Effector CD4-positive, alpha-beta T cell (primary cell): ENCODE results near the gene TENT5A.

Experiments
- DNase-seq: peaks from one replicate; pipeline ENCODE4 v3.0.0-alpha.2; 2020

TENT5A gene

DNA sequence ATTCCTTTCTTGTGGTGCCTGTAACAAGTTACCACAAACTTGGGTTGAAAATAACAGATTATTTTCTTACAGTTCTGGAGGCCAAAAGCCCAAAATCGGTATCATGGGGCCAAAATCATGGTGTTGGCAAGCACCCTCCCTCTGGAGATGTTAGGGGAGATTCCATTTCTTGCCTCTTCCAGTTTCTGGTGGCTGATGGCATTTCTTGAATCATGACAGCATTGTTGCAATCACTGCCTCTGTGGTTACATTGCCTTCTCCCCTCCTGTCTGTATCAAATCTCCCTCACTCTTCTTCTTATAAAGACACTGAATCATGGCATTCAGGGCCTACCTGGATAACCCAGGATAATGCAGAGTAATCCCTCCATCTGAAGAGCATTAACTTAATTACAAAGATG, 17.9 kb upstream of the TENT5A start:
- no peak for DNase-seq

- no peak for DNase-seq
These were observed 17.3 kb upstream of the TENT5A start for GRCh38 chr6:81769824-81770223.

DNA sequence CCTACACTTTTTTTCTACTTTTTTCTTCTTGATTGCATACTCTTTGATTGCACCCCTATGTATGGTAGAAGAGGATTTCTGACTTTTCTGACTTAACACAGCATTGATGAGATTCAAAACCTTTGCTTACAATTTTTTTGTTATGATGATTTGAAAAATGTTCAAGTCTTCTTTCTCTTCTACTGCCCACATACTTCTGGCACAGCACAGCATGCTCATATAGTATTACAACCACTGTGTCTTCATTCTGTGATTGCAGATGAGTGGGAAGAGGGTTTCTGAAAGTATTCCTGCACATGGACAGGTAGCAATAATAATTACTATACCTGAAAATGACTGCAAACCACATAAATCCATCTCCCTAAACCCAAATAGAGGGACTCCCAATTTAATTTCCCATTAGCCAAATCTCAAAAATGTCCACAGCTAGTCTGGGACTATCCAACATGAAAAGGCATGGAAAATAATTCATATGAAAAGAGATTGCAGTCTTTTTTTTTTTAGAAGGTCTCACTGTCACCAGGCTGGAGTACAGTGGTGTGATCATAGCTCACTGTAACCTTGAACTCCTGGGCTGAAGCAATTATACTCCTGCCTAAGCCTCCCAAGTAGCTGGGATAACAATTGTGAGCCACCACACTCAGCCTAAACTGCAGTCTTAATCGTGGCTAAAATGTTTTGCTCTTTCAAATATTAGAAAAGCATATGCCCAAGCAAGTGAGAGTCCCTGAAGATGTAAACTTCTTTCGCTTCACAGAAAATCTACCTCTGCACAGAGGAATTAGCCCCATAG, 15.9 kb upstream of the TENT5A start:
- no peak for DNase-seq

- DNase-seq: no peak
These were observed 14.8 kb upstream of the TENT5A start for GRCh38 chr6:81767163-81767891.

DNA sequence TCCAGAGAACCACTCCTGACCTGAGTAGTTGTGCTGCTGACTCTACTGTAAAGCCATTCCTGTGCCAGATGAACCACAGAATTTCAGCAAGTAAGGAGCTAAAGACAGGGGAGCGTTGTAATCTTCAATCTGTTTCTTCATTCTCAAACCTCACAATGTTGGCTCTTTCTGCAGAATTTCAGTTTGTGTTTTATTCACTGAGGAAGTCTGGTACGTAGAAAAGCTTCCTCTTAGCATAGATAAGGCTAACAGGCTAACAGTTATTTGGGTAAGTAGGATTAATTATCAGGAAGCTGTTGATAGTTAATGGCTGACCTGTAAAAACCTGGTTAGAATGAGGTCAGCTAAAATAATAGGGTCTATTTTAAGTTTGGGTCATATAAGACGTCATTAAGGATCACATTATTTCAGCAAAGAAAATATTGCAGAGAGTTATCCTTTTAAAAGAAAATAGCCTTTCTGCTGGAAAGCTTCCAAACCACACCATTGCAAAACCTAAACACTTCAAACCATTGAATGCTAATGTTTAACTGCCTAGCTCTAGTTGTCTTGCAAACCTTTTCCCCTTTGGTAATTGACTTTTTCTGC, 14.1 kb upstream of the TENT5A start:
- DNase-seq: no peak

GRCh38 chr6:81764531-81764930, 12.1 kb upstream of the TENT5A start:
- DNase-seq: no peak

- no peak for DNase-seq
These were observed 11.5 kb upstream of the TENT5A start for GRCh38 chr6:81763968-81764367.

- no peak for DNase-seq
These were observed 10.6 kb upstream of the TENT5A start for GRCh38 chr6:81763051-81763450.

DNA sequence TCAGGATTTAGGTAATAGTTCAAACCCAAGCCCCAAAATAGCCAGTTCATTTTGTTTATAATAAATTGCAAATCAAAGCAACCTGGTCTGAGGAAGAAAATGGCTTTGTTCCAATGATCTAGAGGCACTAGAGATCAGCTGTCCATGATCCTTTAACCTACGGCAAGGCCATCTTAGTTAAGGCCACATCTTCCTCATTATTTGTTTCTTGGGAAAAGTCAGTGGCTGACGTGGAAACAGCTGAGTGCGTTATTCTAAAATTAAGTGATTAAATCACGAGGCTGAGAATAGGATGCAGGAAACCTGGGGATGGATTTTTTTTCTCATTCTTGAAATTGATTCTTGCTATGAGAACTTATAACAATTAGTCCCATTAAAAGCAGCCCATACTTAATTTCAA, 10.1 kb upstream of the TENT5A start:
- DNase-seq: no peak

- no peak for DNase-seq
These were observed 9.7 kb upstream of the TENT5A start for GRCh38 chr6:81762132-81762531.

DNA sequence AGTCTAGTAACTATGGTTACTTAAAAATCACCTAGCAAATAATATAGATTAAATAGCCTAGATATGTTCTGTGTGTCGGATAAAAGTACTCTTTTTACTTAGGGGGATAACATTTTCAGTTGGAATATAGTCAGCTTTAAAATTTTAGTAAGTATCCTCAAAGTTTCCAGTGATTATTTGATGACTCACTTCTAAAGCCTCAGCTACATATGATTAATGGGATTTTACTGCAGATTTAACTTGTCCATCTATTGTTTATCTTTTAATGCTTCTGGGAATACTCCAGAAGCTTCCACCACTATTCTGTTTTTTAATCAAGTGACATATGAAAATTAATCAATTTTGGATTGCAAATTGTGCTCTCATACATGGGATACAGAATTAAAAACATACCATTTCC, 8.7 kb upstream of the TENT5A start:
- no peak for DNase-seq

- no peak for DNase-seq
These were observed 7.3 kb upstream of the TENT5A start for GRCh38 chr6:81759782-81760181.

GRCh38 chr6:81758221-81758620, 5.7 kb upstream of the TENT5A start:
- no peak for DNase-seq

- DNase-seq: no peak
These were observed 4.2 kb upstream of the TENT5A start for GRCh38 chr6:81756690-81757089.

- no peak for DNase-seq
These were observed 3.1 kb upstream of the TENT5A start for GRCh38 chr6:81755551-81755950.

GRCh38 chr6:81754906-81755305, 2.4 kb upstream of the TENT5A start:
- DNase-seq: no peak

GRCh38 chr6:81753711-81754577, 1.5 kb upstream of the TENT5A start:
- DNase-seq: peak; percentile 73

- DNase-seq: peak; percentile 44
These were observed 635 bp upstream of the TENT5A start for GRCh38 chr6:81752921-81753710.

- DNase-seq: peak; percentile 2
These were observed 945 bp downstream of the TENT5A start for GRCh38 chr6:81751388-81752083.

DNA sequence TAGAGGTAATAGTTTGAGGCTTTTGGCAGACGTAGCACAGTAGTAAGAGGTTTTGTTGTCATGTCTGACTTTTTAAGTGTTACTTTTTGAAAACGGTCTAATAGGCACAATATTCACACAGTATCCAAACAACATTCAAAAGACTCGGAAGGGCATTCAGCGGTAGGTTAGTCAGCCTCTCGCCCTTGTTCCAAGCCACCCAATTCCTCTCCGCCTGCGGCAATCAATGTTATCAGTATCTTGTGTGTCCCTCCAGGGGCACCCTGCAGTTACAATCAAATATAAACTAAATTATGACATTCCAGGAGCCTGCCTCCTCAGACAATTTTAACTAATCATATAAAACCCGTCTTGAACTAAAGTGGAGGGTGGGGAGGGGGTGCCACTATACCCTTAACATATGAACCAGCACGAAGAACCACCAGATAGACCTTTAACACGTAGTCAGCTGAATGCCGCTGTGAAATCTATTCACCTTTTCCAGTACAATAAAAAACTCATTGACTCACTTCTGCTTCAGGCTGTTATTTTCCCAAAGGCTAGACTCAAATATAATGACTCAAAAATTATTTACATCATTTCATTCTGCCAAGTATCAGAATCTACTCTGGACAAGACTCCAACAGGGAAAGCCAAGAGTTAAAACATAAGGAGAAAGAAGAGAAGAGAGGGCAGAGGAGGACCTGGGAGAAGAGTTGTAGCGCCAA, 1.6 kb downstream of the TENT5A start:
- no peak for DNase-seq

- DNase-seq: no peak
These were observed 2.3 kb downstream of the TENT5A start for GRCh38 chr6:81750200-81750599.
